GM21526 (cell line): ENCODE data around the gene RUNX2.
"Not testable (repeated sequence)": the region's sequence is repeated elsewhere in the genome, so short reads cannot be mapped to it uniquely, and the experiment has no call there.

Experiments
- ATAC-seq: cut with Tn5 transposase; IDR thresholded peaks from one replicate; pipeline ENCODE4 v1.9.1; 2021; ENCODE audit warnings: moderate library complexity; ENCODE audit not compliant: unreplicated experiment, low FRiP score

Gene RUNX2

GRCh38 chr6:45543298-45544235, 215.4 kb downstream of the RUNX2 start:
- ATAC-seq, result no peak

DNA sequence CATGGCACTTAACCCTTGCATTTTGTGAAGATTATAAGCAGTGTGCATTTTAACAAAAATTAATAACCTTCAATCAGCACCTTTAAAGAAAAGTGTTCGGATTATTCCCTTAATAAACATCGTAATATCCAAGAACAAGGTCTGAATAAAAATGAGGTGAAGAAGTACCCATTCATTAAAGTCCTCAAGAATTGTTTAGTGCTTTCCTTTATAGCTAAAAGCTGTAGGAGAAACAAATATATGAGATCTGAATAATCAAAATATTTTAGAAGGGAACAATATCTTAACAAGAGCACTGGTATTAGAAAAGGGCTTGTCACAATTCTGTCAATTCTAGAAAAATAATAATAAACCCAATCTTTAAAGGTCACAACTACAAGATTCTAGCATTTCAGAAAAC, 217.3 kb downstream of the RUNX2 start:
- ATAC-seq, result no peak

- ATAC-seq, result peak; percentile 90
These were observed 220.8 kb downstream of the RUNX2 start for GRCh38 chr6:45548657-45549515.

- ATAC-seq, result no peak
These were observed 224.4 kb downstream of the RUNX2 start for GRCh38 chr6:45552536-45552935.

DNA sequence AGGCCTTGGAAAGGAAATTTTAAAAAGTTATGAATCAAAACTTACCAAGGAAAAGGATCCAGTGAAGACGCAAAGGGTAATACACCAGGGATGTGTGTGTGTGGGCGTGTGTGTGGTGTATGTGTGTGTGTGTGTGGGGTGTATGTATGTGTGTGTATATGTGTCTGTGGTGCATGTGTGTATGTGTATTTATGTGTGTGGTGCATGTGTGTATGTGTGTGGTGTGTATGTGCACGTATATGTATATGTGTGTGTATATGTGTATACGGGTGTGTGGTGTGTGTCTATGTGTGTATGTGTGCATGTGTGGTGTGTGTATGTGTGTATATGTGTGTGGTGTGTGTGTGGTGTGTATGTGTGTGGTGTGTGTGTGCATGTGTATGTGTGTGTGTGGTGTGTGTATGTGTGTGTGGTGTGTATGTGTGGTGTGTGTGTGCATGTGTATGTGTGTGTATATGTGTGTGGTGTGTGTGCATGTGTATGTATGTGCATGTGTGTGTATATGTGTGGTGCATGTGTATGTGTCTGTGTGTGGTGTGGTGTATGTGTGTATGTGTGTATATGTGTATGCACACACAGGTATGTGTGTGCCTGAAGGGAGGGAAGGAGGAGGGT, 225.7 kb downstream of the RUNX2 start:
- ATAC-seq, result no peak

- no peak for ATAC-seq
These were observed 226.5 kb downstream of the RUNX2 start for GRCh38 chr6:45554591-45554990.

DNA sequence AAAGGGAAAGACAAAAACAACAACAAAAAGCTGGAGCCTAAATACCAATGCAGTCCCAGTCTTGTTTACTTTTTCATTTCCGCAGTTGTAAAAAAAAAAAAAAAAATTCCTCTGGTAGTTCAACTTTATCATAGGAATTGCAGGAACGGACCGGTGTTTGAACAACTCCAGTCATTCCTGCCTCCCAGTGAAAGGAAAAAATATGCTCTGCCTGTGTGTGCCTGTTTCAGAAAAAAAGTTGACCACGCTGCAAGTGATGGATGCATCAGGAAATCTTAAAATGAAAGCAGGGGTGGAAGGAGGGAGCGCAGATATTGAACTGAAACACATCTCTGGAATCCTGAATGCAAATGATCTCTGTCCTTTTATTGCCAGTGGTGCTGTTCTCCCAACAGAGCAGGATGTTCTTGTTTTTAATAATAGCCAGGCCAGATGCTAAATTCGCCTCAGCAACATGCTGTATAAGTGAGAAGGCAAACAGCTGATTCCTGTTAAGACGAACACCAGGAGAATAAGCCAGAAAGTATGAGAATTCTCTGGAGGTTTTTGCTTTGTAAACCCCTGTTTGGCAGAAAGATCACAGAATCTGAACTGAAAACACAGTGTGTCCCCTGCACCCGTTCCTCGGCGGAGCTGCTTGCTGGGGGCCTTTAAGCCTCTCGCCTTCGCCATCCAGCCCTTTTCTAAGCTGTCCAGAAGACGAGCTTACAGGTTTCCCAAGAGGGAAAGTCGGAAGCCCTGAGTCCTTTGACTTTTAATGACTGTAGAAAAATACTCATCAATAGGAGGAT, 228.0 kb downstream of the RUNX2 start:
- ATAC-seq, result no peak

- no peak for ATAC-seq
These were observed 228.7 kb downstream of the RUNX2 start for GRCh38 chr6:45556828-45557227.

DNA sequence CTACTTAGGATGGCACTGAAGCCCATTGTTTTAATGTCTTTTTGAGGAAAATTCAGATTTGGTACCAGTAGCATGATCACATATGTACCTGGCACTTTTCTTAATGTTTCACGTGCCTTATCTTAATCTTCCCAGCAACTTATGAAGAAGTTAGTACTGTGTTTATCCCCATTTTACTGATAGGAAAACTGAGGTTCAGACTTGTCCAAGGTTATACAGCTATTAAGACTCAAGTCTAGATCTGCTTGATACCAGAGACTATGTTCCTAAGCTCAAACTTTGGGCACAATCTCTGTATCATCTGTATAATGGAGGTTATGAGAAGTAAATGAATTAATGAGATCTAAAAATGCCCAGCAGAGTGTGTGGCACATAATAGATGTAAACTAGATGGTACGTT, 229.3 kb downstream of the RUNX2 start:
- no peak for ATAC-seq

- no peak for ATAC-seq
These were observed 230.7 kb downstream of the RUNX2 start for GRCh38 chr6:45558858-45559257.

DNA sequence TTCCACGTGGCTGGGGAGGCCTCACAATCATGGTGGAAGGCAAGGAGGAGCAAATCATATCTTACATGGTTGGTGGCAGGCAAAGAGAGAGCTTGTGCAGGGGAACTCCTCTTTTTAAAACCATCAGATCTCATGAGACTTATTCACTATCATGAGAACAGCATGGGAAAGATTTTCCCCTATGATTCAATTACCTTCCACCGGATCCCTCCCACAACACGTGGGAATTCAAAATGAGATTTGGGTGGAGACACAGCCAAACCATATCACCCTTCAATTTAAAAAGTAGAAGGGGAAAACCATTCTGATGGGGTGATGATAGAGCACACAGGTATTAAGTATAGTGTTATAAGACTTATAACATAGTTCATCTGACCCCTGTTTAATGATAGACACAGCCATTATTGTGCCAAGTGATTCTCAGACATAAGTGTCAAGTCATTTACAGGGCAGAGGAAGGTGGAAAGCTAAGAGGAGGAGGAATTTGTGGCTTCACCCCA, 232.2 kb downstream of the RUNX2 start:
- not testable (repeated sequence) for ATAC-seq

- ATAC-seq, result no peak
These were observed 234.0 kb downstream of the RUNX2 start for GRCh38 chr6:45562171-45562570.

GRCh38 chr6:45563041-45563440, 234.9 kb downstream of the RUNX2 start:
- ATAC-seq, result no peak

DNA sequence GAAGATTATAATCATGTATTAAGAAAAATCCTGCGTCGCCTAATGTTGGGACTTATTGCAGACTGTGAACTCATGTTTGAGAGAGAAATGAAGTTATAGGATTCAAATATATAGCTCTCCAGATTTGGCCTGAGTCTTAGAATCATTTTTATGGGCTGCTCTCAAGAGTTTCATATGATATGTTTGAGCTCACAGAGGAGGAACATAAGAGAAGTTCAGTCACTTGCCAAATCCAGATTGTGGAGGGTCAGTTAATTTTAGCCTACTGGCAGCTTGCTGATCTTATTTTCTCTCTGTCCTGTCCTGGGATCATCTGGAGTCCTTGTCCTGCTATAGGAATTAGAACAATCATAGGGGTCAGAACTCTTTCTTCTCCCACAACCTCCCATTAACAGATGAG, 235.7 kb downstream of the RUNX2 start:
- ATAC-seq, result no peak

DNA sequence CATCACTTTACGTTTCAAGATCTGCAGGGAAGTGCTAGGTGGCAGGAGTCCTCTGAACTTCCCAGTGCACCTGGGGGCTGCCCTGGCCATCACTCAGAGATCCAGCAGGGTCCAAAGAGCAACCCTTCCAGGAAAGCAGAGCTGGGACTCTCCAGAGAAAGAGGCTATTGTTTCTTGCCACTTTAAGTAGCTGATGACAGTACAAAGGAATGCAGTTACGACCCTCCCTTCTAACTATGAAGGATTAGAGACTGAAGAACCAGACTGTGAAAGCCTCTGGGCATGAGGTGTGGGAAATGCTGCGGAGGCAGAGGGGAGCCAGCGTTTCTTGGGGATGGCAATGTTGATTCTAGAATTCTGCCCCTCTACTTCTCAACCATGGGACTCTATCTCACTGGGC, 238.8 kb downstream of the RUNX2 start:
- ATAC-seq, result no peak

DNA sequence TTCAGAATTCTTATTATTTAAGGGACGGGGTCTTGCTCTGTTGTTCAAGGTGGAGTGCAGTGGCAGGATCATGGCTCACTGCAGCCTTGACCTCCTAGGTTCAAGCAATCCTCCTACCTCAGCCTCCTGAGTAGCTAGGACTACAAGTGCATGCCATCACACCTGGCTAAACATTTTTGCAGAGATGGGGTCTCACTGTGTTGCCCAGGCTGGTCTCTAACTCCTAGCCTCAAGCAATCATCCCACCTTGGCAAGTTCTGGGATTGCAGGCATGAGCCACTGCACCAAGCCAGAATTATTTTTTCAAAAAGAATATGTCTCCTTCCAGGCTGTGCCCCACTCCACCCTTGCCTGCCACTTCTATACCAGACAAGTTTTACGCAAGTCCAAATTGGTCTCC, 239.7 kb downstream of the RUNX2 start:
- ATAC-seq, result no peak

DNA sequence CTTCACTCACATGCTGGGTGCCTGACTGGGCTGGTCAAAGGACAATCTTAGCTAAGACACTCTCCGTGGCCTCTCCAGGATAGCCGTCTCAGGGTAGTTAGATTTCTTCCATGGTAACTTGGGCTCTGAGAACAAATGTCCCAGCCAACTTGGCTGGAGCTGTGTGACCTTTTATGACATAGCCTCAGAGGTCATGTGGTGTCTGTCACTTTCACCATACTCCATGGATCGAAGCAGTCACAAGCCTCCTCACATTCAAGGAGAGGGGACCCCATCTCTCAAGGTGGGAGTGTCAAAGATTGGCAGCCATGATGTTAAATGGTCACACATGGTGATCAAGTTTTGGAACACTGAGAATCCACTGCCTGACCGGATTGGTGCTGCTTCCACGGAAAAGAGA, 240.5 kb downstream of the RUNX2 start:
- no peak for ATAC-seq

DNA sequence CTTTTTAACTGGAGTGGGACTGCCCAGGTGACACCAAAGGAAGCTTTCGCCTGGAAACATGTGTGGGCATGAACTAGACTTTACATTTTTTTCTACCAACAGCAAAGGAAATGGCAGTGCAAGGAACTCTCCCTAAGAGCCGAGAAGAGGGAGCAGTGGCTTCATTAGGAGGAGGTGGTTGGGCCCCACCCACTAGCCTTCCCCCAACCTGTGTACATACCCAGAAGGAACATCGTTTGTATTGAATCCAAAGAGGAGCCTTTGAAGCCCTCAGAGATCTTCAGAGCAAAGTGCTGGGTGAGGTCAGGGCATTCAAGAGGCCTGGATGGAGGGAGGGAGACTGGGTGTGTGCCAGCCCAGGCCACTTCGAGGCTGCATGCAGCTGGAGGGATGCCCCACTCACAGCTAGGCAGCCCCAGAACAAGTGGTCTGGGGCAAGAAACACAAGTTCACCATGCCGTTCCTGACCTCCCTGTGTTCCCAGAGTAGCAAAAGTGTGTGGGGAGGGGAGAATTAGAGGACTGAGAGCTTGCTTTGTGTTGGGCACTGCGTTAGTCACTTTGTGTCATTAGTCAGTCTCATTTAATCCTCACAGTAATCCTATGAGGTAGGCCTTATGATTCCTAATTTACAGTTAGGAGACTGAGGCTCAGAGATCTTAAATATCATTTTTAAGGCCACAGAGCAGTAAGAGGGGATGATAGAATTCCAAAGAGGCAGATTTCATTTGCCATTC, 241.2 kb downstream of the RUNX2 start:
- ATAC-seq, result no peak

DNA sequence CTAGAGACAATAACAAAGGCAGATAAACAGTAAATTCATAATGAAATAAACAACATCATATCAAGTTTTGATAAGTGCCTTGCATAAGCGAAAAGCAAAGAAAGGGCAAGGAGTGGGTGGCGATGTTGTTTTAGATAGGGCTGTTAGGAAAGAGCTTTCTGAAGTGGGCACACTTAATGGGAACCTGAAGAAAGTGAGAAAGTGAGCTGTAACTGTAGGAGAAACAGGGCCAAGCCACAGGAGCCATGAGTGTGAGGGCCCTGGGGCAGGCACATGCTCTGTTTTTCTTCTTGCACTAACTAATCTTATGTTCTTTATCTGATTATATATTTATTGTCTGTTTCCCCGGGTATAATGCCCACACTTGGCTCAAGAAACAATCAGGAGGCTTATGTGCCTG, 243.0 kb downstream of the RUNX2 start:
- ATAC-seq, result no peak
